ENCODE measurements around the gene GCNT4.

The GCNT4 gene

DNA sequence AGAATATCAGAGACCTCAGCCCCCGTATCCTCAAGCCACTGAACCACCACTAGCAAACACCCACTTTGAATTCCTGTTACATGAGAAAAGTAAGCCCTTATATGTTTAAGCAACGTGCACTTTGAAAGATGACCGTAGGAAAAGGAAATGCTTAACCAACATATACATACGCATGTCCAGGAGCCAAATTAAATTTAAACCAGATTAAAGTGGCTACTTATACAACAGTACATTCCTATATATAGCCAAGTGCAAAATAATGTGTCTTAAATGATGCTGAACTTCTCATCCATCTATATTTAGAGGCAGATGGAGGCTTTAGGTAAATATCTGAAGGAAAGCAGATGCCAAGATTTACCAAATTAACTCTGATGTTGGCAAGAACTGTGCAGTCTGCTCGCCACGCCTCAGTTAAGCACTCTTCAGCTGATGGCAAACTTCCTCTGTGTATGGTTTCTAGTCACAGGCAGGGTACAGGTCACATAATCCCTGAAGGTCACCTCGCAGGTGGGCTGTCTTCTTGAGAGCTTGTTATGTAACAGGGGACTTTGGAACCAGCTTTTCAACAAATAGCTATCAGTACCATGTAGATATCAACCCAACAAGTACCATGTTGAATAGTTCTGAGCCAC is 8.6 kb downstream of the GCNT4 start:
- Histone ChIP-seq H3K4me1 (ENCODE audit: control insufficient read depth, insufficient read depth, low read depth, low read length) (peaks cover 5% of the 10 kb centered on the region), H2BK12ac (ENCODE audit: low read length in 2 of 2) (no peak overlapping the region), H3K23ac (ENCODE audit: low read length in 2 of 2) (no peak overlapping the region), H4K8ac (ENCODE audit: low read length) (no peak overlapping the region), H3K18ac (ENCODE audit: low read depth in 1 of 2, low read length in 2 of 2) (no peak overlapping the region), H2AFZ (ENCODE audit: low read depth, low read length) (no peak overlapping the region), H2BK120ac (ENCODE audit: low read depth, low read length) (no peak overlapping the region), H3K9ac (ENCODE audit: low read length) (no peak overlapping the region), H2BK5ac (ENCODE audit: low read depth, low read length, poor library complexity, severe bottlenecking) (no peak overlapping the region), H3K27me3 (ENCODE audit: control insufficient read depth in 1 of 2, insufficient read depth in 1 of 2, low read length in 2 of 2) (no peaks in the 10 kb centered on the region), H3K36me3 (ENCODE audit: control insufficient read depth in 1 of 2, insufficient read depth in 2 of 2, low read depth in 1 of 2, low read length in 2 of 2) (peaks cover 0 to 15% of the 10 kb centered on the region in 2 experiments), H3K4ac (ENCODE audit: low read depth in 1 of 2, low read length in 2 of 2) (no peak overlapping the region), H3K4me3 (ENCODE audit: insufficient read depth in 1 of 2, low read depth in 1 of 2, low read length in 2 of 2) (no peak overlapping the region), H2BK15ac (ENCODE audit: low read depth, poor library complexity, severe bottlenecking) (no peak overlapping the region), H4K91ac (ENCODE audit: low read length) (no peak overlapping the region), H3K9me3 (ENCODE audit: control insufficient read depth, low read length) (no peaks in the 10 kb centered on the region), H3K27ac (ENCODE audit: low read length, poor library complexity, severe bottlenecking) (no peak overlapping the region), H3K4me2 (ENCODE audit: low read length, poor library complexity, severe bottlenecking) (no peak overlapping the region), H3K79me1 (replicated peaks; ENCODE audit: low read length, poor library complexity, severe bottlenecking) (peaks cover 24% of the 10 kb centered on the region), H3K14ac (ENCODE audit: low read length in 2 of 2) (no peak overlapping the region), H2AK5ac (ENCODE audit: low read length, severe bottlenecking) (no peak overlapping the region)
- no peak for DNase-seq
- WGBS = 98% methylated on average over 6 of the region's 7 CpGs

DNA sequence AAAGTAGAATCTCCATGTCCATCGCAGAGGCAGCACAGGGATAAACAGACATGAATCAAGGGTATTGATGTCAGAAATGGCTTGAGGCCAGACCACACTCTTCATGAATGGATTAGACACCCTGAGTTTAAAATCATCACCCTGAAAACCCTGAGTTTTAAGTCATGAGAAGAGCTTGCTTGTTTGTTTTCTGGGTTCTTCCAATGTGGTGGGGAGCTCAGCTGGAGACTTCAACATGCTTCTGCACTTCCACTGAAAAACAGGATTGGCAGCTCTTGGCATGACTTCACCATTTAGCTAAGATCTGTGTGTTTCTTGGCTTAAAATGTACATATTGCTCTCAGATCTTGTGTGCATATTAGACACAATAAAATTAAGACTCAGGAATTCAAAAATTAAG is 9.8 kb downstream of the GCNT4 start:
- H3K36me3 ChIP-seq (ENCODE audit: control insufficient read depth in 1 of 2, insufficient read depth in 2 of 2, low read depth in 1 of 2, low read length in 2 of 2) = peaks cover 0 to 15% of the 10 kb centered on the region in 2 experiments
- peaks cover 24% of the 10 kb centered on the region for H3K79me1 ChIP-seq (replicated peaks; ENCODE audit: low read length, poor library complexity, severe bottlenecking)
- H2AK5ac ChIP-seq (ENCODE audit: low read length, severe bottlenecking) = no peak overlapping the region
- H3K18ac ChIP-seq (ENCODE audit: low read depth in 1 of 2, low read length in 2 of 2) = no peak overlapping the region
- no peak overlapping the region for H3K4me2 ChIP-seq (ENCODE audit: low read length, poor library complexity, severe bottlenecking)
- no peak overlapping the region for H2BK15ac ChIP-seq (ENCODE audit: low read depth, poor library complexity, severe bottlenecking)
- H4K91ac ChIP-seq (ENCODE audit: low read length) = no peak overlapping the region
- H2BK5ac ChIP-seq (ENCODE audit: low read depth, low read length, poor library complexity, severe bottlenecking) = no peak overlapping the region
- DNase-seq = no peak
- no peak overlapping the region for H3K14ac ChIP-seq (ENCODE audit: low read length in 2 of 2)
- H3K27me3 ChIP-seq (ENCODE audit: control insufficient read depth in 1 of 2, insufficient read depth in 1 of 2, low read length in 2 of 2) = no peaks in the 10 kb centered on the region
- H3K9me3 ChIP-seq (ENCODE audit: control insufficient read depth, low read length) = no peaks in the 10 kb centered on the region
- H3K4me1 ChIP-seq (ENCODE audit: control insufficient read depth, insufficient read depth, low read depth, low read length) = peaks cover 2% of the 10 kb centered on the region
- no peak overlapping the region for H4K8ac ChIP-seq (ENCODE audit: low read length)
- no peak overlapping the region for H3K23ac ChIP-seq (ENCODE audit: low read length in 2 of 2)
- H3K4ac ChIP-seq (ENCODE audit: low read depth in 1 of 2, low read length in 2 of 2) = no peak overlapping the region
- H2AFZ ChIP-seq (ENCODE audit: low read depth, low read length) = no peak overlapping the region
- WGBS = 82% methylated on average over 1 of the region's 1 CpG
- no peak overlapping the region for H3K4me3 ChIP-seq (ENCODE audit: insufficient read depth in 1 of 2, low read depth in 1 of 2, low read length in 2 of 2)
- no peak overlapping the region for H2BK12ac ChIP-seq (ENCODE audit: low read length in 2 of 2)
- H3K27ac ChIP-seq (ENCODE audit: low read length, poor library complexity, severe bottlenecking) = no peak overlapping the region
- no peak overlapping the region for H2BK120ac ChIP-seq (ENCODE audit: low read depth, low read length)
- H3K9ac ChIP-seq (ENCODE audit: low read length) = no peak overlapping the region

DNA sequence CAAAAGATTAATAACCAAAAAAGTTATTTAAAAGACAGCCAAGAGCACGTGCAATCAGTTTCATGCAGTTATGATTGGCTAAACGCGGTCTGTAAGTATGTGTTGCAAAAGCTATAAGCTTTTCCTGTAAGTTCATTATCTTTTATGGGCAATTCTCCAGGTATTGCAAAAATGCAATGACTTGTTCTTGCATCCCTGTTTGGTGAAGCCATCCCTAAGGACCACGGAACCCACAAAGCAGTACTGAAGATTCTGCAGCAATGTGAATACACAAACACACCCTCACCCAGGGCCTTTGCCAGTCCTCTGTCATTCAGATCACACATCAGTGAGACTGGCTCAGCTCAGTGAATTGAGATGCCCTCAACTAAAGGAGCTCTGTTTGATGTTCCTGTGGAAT is 11.4 kb downstream of the GCNT4 start:
- no peak overlapping the region for H2BK120ac ChIP-seq (ENCODE audit: low read depth, low read length)
- no peaks in the 10 kb centered on the region for H3K27me3 ChIP-seq (ENCODE audit: control insufficient read depth in 1 of 2, insufficient read depth in 1 of 2, low read length in 2 of 2)
- no peak overlapping the region for H3K4ac ChIP-seq (ENCODE audit: low read depth in 1 of 2, low read length in 2 of 2)
- H2BK15ac ChIP-seq (ENCODE audit: low read depth, poor library complexity, severe bottlenecking) = no peak overlapping the region
- peaks cover 21% of the 10 kb centered on the region for H3K79me1 ChIP-seq (replicated peaks; ENCODE audit: low read length, poor library complexity, severe bottlenecking)
- no peak for DNase-seq
- H3K4me2 ChIP-seq (ENCODE audit: low read length, poor library complexity, severe bottlenecking) = no peak overlapping the region
- H3K27ac ChIP-seq (ENCODE audit: low read length, poor library complexity, severe bottlenecking) = no peak overlapping the region
- H4K91ac ChIP-seq (ENCODE audit: low read length) = no peak overlapping the region
- no peak overlapping the region for H2BK12ac ChIP-seq (ENCODE audit: low read length in 2 of 2)
- no peak overlapping the region for H3K23ac ChIP-seq (ENCODE audit: low read length in 2 of 2)
- H3K14ac ChIP-seq (ENCODE audit: low read length in 2 of 2) = no peak overlapping the region
- H2AFZ ChIP-seq (ENCODE audit: low read depth, low read length) = no peak overlapping the region
- WGBS = 95% methylated on average over 4 of the region's 4 CpGs
- peaks cover 0 to 11% of the 10 kb centered on the region in 2 experiments for H3K36me3 ChIP-seq (ENCODE audit: control insufficient read depth in 1 of 2, insufficient read depth in 2 of 2, low read depth in 1 of 2, low read length in 2 of 2)
- no peak overlapping the region for H3K18ac ChIP-seq (ENCODE audit: low read depth in 1 of 2, low read length in 2 of 2)
- H2AK5ac ChIP-seq (ENCODE audit: low read length, severe bottlenecking) = no peak overlapping the region
- no peak overlapping the region for H3K9ac ChIP-seq (ENCODE audit: low read length)
- H4K8ac ChIP-seq (ENCODE audit: low read length) = no peak overlapping the region
- no peak overlapping the region for H3K4me3 ChIP-seq (ENCODE audit: insufficient read depth in 1 of 2, low read depth in 1 of 2, low read length in 2 of 2)
- H3K9me3 ChIP-seq (ENCODE audit: control insufficient read depth, low read length) = no peaks in the 10 kb centered on the region
- H2BK5ac ChIP-seq (ENCODE audit: low read depth, low read length, poor library complexity, severe bottlenecking) = no peak overlapping the region
- H3K4me1 ChIP-seq (ENCODE audit: control insufficient read depth, insufficient read depth, low read depth, low read length) = peaks cover 2% of the 10 kb centered on the region

DNA sequence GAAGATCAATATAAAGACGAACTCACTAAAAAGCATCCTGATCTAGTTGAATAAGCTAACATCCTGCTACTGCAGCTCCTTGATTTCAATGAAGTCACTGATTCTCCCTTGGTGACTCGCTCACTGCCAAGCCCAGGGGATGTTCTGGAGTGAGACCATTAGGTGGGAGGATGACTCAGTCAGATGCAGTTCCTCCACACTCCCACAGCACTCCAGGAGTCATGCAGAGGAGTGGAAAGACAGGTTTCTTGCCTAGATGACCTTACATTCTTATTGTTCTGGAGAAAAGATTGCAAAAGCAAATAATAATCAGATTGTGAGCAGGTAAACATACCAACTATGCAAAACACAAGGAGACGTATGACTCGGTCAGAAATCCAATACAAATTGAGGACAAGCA is 15.3 kb downstream of the GCNT4 start:
- Histone ChIP-seq H2BK120ac (ENCODE audit: low read depth, low read length) (no peak overlapping the region), H3K18ac (ENCODE audit: low read depth in 1 of 2, low read length in 2 of 2) (no peak overlapping the region), H2BK12ac (ENCODE audit: low read length in 2 of 2) (no peak overlapping the region), H2BK5ac (ENCODE audit: low read depth, low read length, poor library complexity, severe bottlenecking) (no peak overlapping the region), H3K4me3 (ENCODE audit: insufficient read depth in 1 of 2, low read depth in 1 of 2, low read length in 2 of 2) (no peak overlapping the region), H3K23ac (ENCODE audit: low read length in 2 of 2) (no peak overlapping the region), H3K9me3 (ENCODE audit: control insufficient read depth, low read length) (no peaks in the 10 kb centered on the region), H4K8ac (ENCODE audit: low read length) (no peak overlapping the region), H3K79me1 (replicated peaks; ENCODE audit: low read length, poor library complexity, severe bottlenecking) (peaks cover 24% of the 10 kb centered on the region), H3K14ac (ENCODE audit: low read length in 2 of 2) (no peak overlapping the region), H3K27me3 (ENCODE audit: control insufficient read depth in 1 of 2, insufficient read depth in 1 of 2, low read length in 2 of 2) (no peaks in the 10 kb centered on the region), H3K36me3 (ENCODE audit: control insufficient read depth in 1 of 2, insufficient read depth in 2 of 2, low read depth in 1 of 2, low read length in 2 of 2) (peaks cover 0 to 17% of the 10 kb centered on the region in 2 experiments), H3K4ac (ENCODE audit: low read depth in 1 of 2, low read length in 2 of 2) (no peak overlapping the region), H2AFZ (ENCODE audit: low read depth, low read length) (no peak overlapping the region), H2AK5ac (ENCODE audit: low read length, severe bottlenecking) (no peak overlapping the region), H3K4me1 (ENCODE audit: control insufficient read depth, insufficient read depth, low read depth, low read length) (no peaks in the 10 kb centered on the region), H3K4me2 (ENCODE audit: low read length, poor library complexity, severe bottlenecking) (no peak overlapping the region), H3K9ac (ENCODE audit: low read length) (no peak overlapping the region), H3K27ac (ENCODE audit: low read length, poor library complexity, severe bottlenecking) (no peak overlapping the region), H4K91ac (ENCODE audit: low read length) (no peak overlapping the region), H2BK15ac (ENCODE audit: low read depth, poor library complexity, severe bottlenecking) (no peak overlapping the region)
- peak; percentile 79 for DNase-seq
- 60% methylated on average over 2 of the region's 4 CpGs for WGBS

All from mesenchymal stem cell (in vitro differentiated cells and primary cell).